ENCODE measurements around the gene NAGLU. TPM values are rescaled to one million over a fixed set of nuclear protein-coding genes. Genes with fewer than 3 reads are reported as not detected.
A peak's percentile ranks its signal among the peaks of the same experiment; 100 is the strongest.

NAGLU gene
- total and polyA plus RNA-seq, 2 of the 13 experiments (the other 11 are each of a cell fraction or from before 2014, with no cell fraction given), result 28.2 to 40.1 TPM

GRCh38 chr17:42536048-42536371, at the start of gene NAGLU (continued):
- TF ChIP-seq SMAD9 (CRISPR knock-in tag; IDR thresholded peaks at IDR 0.05) (no peak), ZSCAN30 (CRISPR knock-in tag; IDR thresholded peaks at IDR 0.05) (no peak), ZNF660 (CRISPR knock-in tag; IDR thresholded peaks at IDR 0.05; ENCODE audit: borderline replicate concordance, low read depth) (no peak), ZNF567 (CRISPR knock-in tag; IDR thresholded peaks at IDR 0.05; ENCODE audit: borderline replicate concordance) (0 out of 2 replicates have a peak, but pooled peaks have one; percentile 4), NFKB2 (CRISPR knock-in tag; IDR thresholded peaks at IDR 0.05; ENCODE audit: borderline replicate concordance) (peak; percentile 67), MXD4 (CRISPR knock-in tag; IDR thresholded peaks at IDR 0.05) (peak; percentile 92), MAZ (IDR thresholded peaks at IDR 0.05; ENCODE audit: borderline replicate concordance, low read depth, low read length) (peak; percentile 77; the same call in 1 of the 2 replicates), MAZ (CRISPR knock-in tag; IDR thresholded peaks at IDR 0.05; ENCODE audit: low read depth) (no peak), NR2C2 (CRISPR knock-in tag; IDR thresholded peaks at IDR 0.05; ENCODE audit: borderline replicate concordance) (0 out of 2 replicates have a peak, but pooled peaks have one; percentile 2), SRSF9 (IDR thresholded peaks at IDR 0.05; ENCODE audit: borderline replicate concordance, insufficient read depth, low read depth, low read length, poor library complexity, severe bottlenecking) (no peak), SIN3A (IDR thresholded peaks at IDR 0.05; ENCODE audit: borderline replicate concordance, low read depth, low read length) (peak; percentile 86), AHDC1 (CRISPR knock-in tag; IDR thresholded peaks at IDR 0.05; ENCODE audit: borderline replicate concordance) (0 out of 2 replicates have a peak, but pooled peaks have one; percentile 46), FOSL1 (CRISPR knock-in tag; IDR thresholded peaks at IDR 0.05; ENCODE audit: borderline replicate concordance) (no peak), TRIM22 (IDR thresholded peaks at IDR 0.05) (no peak), GABPB1 (CRISPR knock-in tag; IDR thresholded peaks at IDR 0.05) (peak; percentile 61), NR2F6 (IDR thresholded peaks at IDR 0.05) (no peak), NR2F6 (CRISPR knock-in tag; IDR thresholded peaks at IDR 0.05) (peak; percentile 85), YEATS2 (CRISPR knock-in tag; IDR thresholded peaks at IDR 0.05; ENCODE audit: borderline replicate concordance) (peak; percentile 68; the same call in 1 of the 2 replicates)
- TF ChIP-seq, protein P1, sequence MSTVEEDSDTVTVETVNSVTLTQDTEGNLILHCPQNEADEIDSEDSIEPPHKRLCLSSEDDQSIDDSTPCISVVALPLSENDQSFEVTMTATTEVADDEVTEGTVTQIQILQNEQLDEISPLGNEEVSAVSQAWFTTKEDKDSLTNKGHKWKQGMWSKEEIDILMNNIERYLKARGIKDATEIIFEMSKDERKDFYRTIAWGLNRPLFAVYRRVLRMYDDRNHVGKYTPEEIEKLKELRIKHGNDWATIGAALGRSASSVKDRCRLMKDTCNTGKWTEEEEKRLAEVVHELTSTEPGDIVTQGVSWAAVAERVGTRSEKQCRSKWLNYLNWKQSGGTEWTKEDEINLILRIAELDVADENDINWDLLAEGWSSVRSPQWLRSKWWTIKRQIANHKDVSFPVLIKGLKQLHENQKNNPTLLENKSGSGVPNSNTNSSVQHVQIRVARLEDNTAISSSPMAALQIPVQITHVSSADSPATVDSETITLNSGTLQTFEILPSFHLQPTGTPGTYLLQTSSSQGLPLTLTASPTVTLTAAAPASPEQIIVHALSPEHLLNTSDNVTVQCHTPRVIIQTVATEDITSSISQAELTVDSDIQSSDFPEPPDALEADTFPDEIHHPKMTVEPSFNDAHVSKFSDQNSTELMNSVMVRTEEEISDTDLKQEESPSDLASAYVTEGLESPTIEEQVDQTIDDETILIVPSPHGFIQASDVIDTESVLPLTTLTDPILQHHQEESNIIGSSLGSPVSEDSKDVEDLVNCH (CRISPR knock-in tag; IDR thresholded peaks at IDR 0.05), result 0 out of 2 replicates have a peak, but pooled peaks have one; percentile 6
- TF ChIP-seq, protein P2, sequence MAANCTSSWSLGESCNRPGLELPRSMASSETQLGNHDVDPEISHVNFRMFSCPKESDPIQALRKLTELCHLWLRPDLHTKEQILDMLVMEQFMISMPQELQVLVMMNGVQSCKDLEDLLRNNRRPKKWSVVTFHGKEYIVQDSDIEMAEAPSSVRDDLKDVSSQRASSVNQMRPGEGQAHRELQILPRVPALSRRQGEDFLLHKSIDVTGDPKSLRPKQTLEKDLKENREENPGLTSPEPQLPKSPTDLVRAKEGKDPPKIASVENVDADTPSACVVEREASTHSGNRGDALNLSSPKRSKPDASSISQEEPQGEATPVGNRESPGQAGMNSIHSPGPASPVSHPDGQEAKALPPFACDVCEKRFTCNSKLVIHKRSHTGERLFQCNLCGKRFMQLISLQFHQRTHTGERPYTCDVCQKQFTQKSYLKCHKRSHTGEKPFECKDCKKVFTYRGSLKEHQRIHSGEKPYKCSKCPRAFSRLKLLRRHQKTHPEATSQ (CRISPR knock-in tag; IDR thresholded peaks at IDR 0.05; ENCODE audit: borderline replicate concordance), result no peak

Measured in HepG2 (cell line).